Measurements from ENCODE around the gene PNPLA2.

- TF ChIP-seq CTCF (conservative IDR thresholded peaks at IDR 0.05 in 1 of 2, IDR thresholded peaks at IDR 0.05 in 1 of 2; ENCODE audit: low read depth in 1 of 2, low read length in 2 of 2) (no peak), EZH2 (IDR thresholded peaks at IDR 0.05; ENCODE audit: low read length, missing control alignments) (no peak)
These were observed 11.8 kb downstream of the PNPLA2 start for GRCh38 chr11:830295-831117.
